Body of pancreas (tissue), 4 donors: ENCODE results near the gene STPG4. TPM values are rescaled to one million over a fixed set of nuclear protein-coding genes. Genes with fewer than 3 reads are reported as not detected.
A peak's percentile ranks its signal among the peaks of the same experiment; 100 is the strongest.

Experiments
- ATAC-seq: fragments of 150-250 bp; one replicate; pipeline ENCODE4 v1.9.1; 2016
- DNase-seq, 4 donors: peaks; one replicate each; pipeline ENCODE4 v3.0.0-alpha.2; 2019
- H3K27ac ChIP-seq, 4 donors: fragments of 200-600 bp; sonication (generic); 1 replicate in 3 of 4; 2 replicates in 1 of 4; pipeline versions ENCODE4 v1.5.1 to v1.6.1; 2016 to 2019; ENCODE audit warnings: mild to moderate bottlenecking in 1 of 4, mixed read lengths in 1 of 4, moderate library complexity in 1 of 4
- H3K27me3 ChIP-seq, 2 donors: fragments of 200-600 bp; sonication (generic); one replicate each; pipeline ENCODE4 v1.6.0; 2016; ENCODE audit warnings: mild to moderate bottlenecking in 1 of 2
- H3K36me3 ChIP-seq, 2 donors: fragments of 200-600 bp; sonication (generic); replicated peaks in 1 of 2; 2 replicates each; pipeline ENCODE4 v1.5.1; 2016; ENCODE audit warnings: low read depth in 2 of 2; ENCODE audit not compliant: insufficient read depth in 1 of 2
- H3K4me1 ChIP-seq: fragments of 200-600 bp; sonication (generic); one replicate; pipeline ENCODE4 v1.6.0; 2016
- H3K4me3 ChIP-seq, 2 donors: fragments of 200-600 bp; sonication (generic); 1 replicate in 1 of 2; 2 replicates in 1 of 2; pipeline ENCODE4 v1.5.1; 2016 to 2019
- H3K9me3 ChIP-seq, 3 donors: fragments of 200-600 bp; sonication (generic); 1 replicate in 2 of 3; 2 replicates in 1 of 3; pipeline ENCODE4 v1.5.1; 2016
- POLR2A ChIP-seq, 3 donors: fragments of 450-650 bp; IDR thresholded peaks; one replicate each; pipeline ENCODE4 v1.6.1; 2016; ENCODE audit warnings: antibody characterized with exemption in 3 of 3, mild to moderate bottlenecking in 2 of 3
- WGBS, 2 donors: methylation state at CpG; one replicate each; pipeline ENCODE4 v1.1.5; 2017; 5-methylcytosine and 5-hydroxymethylcytosine counted together
- intact Hi-C: fragments of 100-400 bp; cut with DNase I; formaldehyde crosslinking; loops from one replicate; pipeline ENCODE4 v1.15.1; 2023
- total RNA-seq, 2 donors: library from RNA; depleted of rRNA; stranded (reverse); fragments of >200 nt; gene quantifications; one replicate each; pipeline ENCODE4 v1.1.0, GENCODE V29; 2016
- TF ChIP-seq, protein P1 (sequence below), 7 experiments: fragments of 450-650 bp in 4 of 7; fragments of 200-600 bp in 3 of 7; sonication (generic) in 3 of 7; IDR thresholded peaks; one replicate each; pipeline ENCODE4 v1.5.1; 2016 to 2019; ENCODE audit warnings: antibody characterized with exemption in 7 of 7

The STPG4 gene
- total RNA-seq, 2 donors from 2014 or later = not detected

DNA sequence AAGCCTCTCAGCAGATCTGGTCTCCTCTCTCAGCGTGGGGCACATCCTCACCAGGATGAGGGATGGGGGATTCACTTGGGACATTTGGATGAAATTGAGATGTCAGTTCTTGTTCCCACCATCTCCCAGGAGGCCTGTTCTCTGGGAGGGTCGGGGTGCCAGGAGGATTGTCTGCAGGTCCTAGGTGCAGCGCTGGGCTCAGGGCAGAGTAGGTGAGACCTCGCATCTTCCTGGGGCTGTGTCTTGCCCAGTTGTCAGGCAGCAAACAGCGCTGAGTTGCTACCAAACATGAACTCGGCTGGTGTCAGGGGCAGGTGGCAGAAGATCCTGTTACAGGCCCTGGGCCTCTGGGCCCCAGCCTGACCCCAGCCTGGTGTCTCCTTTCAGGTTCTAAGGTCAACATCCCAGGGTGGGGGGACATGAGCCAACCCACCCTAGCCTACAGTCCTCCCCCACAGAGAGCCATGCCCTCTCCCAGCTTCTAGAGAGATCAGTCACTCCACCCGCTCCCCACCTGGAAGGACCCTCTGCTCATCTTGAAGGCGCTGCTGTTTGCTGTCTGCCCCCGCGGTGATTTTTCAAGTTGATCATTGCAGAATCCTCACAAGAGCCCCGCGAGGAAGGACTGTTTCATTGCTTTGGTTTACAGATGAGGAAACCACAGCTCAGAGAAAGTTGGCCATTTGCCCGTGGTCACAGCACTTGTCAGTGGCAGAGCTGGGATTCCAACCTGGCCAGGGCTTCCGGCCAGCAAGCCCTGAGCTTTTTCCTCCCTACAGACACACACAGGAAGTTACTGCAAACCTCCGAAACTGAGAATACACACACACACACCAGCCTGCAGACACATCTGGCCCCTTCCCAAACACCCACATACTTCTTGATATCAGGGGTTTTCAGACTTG is 83.9 kb downstream of the STPG4 start:
- intact Hi-C loops = no loop called here
- ATAC-seq = no peak

DNA sequence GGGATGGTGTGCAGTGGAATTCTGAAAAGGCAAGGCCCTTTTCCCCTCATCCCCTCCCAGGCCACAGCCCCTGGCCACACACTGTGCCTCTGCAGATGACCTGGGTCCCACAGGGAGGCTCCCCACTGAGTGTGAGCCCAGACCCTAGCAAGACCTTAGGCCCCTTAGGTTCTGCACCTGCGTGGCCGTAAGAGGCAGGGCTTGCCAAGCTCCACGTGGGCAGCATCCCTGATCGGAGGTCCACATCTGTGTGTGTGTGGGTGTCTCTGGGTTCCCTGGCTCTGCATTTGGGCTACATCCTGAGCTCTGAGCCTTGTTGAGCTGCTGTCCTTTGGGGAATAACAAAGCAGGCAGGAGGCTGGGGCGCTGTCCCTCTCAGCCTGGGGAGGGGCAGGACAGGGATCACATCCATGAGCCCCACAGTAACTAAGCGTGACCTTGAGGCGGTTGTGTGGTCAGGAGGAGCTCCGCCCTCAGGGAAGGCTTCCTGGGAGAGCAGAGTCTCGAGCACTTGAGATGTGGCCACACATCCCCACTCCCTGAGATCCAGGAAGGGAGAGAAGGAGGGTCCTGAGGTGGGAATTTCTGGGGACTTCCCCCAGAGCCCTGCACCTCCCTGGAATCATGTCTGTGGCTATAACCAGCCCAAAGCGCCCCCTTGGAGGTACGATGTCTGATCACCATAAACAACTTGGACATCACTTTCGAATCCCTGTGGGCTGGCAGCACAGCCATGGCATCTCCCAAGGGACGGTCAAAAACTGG is 84.8 kb downstream of the STPG4 start:
- Histone ChIP-seq H3K4me3 (no peak overlapping the region), H3K9me3 (no peaks in the 10 kb centered on the region), H3K27me3 (no peaks in the 10 kb centered on the region), H3K36me3 (peaks cover 0 to 3% of the 10 kb centered on the region in 2 donors), H3K27ac (peak overlapping the region; percentile 60 to 81 (median 70)), H3K4me1 (peaks cover 39% of the 10 kb centered on the region)
- ATAC-seq (no peak), DNase-seq (no peak)
- TF ChIP-seq, protein P1, sequence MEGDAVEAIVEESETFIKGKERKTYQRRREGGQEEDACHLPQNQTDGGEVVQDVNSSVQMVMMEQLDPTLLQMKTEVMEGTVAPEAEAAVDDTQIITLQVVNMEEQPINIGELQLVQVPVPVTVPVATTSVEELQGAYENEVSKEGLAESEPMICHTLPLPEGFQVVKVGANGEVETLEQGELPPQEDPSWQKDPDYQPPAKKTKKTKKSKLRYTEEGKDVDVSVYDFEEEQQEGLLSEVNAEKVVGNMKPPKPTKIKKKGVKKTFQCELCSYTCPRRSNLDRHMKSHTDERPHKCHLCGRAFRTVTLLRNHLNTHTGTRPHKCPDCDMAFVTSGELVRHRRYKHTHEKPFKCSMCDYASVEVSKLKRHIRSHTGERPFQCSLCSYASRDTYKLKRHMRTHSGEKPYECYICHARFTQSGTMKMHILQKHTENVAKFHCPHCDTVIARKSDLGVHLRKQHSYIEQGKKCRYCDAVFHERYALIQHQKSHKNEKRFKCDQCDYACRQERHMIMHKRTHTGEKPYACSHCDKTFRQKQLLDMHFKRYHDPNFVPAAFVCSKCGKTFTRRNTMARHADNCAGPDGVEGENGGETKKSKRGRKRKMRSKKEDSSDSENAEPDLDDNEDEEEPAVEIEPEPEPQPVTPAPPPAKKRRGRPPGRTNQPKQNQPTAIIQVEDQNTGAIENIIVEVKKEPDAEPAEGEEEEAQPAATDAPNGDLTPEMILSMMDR (IDR thresholded peaks at IDR 0.05) = no peak
- TF ChIP-seq POLR2A (IDR thresholded peaks at IDR 0.05) = no peak
- intact Hi-C loops = no loop called here
- 79 to 92% methylated on average over 7 to 13 of the region's 13 CpGs for WGBS, 2 donors

More for the DNA sequence above, 83.9 kb downstream of the STPG4 start:
- Histone ChIP-seq H3K9me3 (no peaks in the 10 kb centered on the region), H3K27me3 (no peaks in the 10 kb centered on the region), H3K4me3 (no peak overlapping the region), H3K36me3 (peaks cover 0 to 3% of the 10 kb centered on the region in 2 donors), H3K4me1 (peaks cover 30% of the 10 kb centered on the region), H3K27ac (peak overlapping the region; percentile 60 to 81 (median 70))
- no peak for TF ChIP-seq POLR2A (IDR thresholded peaks at IDR 0.05)
- TF ChIP-seq, protein P1 (IDR thresholded peaks at IDR 0.05) = no peak
- peak; percentile 45 to 86 (median 68) for DNase-seq
- WGBS, 2 donors = 75 to 78% methylated on average over 8 to 15 of the region's 15 CpGs

DNA sequence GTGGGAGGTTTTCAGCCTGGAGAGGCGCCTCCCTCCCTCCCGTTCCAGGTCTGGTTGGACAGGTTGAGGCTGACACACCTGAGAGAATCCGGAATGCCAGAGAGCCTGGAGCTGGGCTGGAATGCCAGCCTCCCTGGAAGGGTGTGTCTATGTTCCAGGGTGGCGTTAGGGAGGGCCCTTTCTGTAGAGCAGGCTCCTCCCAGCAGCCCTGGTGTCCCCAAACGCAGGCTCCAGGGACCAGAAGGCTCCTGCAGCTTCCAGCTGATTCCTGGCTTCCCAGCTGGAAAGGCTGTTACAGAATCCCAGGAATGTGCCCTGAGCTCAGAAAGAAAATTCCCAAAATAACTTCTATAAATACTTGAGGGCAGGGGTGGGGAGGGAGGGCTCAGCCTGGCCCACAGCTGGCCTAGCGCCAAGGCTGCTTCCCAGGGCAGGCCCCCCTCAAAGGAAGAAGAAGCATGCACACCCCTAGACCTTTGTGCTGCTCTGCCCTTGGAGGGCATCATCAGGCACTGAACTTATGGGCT is 85.4 kb downstream of the STPG4 start:
- peaks cover 40% of the 10 kb centered on the region for H3K4me1 ChIP-seq
- no peak overlapping the region for H3K4me3 ChIP-seq
- intact Hi-C loops = no loop called here
- H3K9me3 ChIP-seq = no peaks in the 10 kb centered on the region
- DNase-seq (peak; percentile 57 to 81 (median 70)), ATAC-seq (peak; percentile 82)
- peaks cover 0 to 3% of the 10 kb centered on the region in 2 donors for H3K36me3 ChIP-seq
- 53 to 73% methylated on average over 5 of the region's 6 CpGs for WGBS, 2 donors
- H3K27ac ChIP-seq = peak overlapping the region; percentile 60 to 81 (median 70)
- peak in 1 of 3 donors; percentile 15 for TF ChIP-seq POLR2A (IDR thresholded peaks at IDR 0.05)
- TF ChIP-seq, protein P1 (IDR thresholded peaks at IDR 0.05) = no peak
- no peaks in the 10 kb centered on the region for H3K27me3 ChIP-seq

DNA sequence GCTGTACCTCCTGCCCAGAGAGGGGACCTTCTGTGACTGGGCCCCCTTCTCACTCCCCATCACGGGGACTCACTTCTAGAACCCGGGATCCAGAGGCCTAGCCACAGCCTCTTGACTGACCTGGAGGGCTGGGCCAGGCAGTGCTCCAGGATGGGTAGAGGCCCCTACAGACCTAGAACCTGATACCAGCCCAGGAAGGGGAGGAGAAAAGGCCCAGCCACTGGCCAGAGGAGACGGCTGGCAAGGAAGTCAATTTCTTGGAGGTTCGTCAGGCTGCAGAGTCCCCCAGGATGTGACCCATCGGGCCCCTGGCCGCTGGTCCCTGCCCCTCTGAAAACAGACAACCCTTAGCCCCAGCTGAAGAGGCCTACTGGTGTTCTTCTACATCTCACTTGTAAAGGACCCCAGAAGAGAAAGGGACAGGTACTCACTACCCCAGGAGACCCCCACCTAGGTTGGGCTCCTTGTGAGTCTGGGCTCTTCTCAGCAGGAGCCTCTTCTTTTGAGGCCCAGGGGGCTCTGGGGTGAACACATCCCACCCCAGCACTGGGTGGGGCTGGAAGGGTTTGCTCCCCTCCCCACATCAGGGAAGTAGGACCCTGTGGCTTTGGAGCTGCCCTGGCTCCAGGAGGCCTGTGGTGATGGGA is 86.0 kb downstream of the STPG4 start:
- intact Hi-C loops = no loop called here
- H3K27me3 ChIP-seq = no peaks in the 10 kb centered on the region
- TF ChIP-seq POLR2A (IDR thresholded peaks at IDR 0.05) = no peak
- TF ChIP-seq, protein P1 (IDR thresholded peaks at IDR 0.05) = no peak
- peak overlapping the region; percentile 28 to 81 (median 70) for H3K27ac ChIP-seq
- no peaks in the 10 kb centered on the region for H3K36me3 ChIP-seq
- no peak overlapping the region for H3K4me3 ChIP-seq
- peaks cover 40% of the 10 kb centered on the region for H3K4me1 ChIP-seq
- 89 to 90% methylated on average over 2 to 6 of the region's 6 CpGs for WGBS, 2 donors
- ATAC-seq = no peak
- no peak for DNase-seq
- H3K9me3 ChIP-seq = no peaks in the 10 kb centered on the region
